ENCODE measurements around the gene SORCS3. TPM values are rescaled to one million over a fixed set of nuclear protein-coding genes. Genes with fewer than 3 reads are reported as not detected.

Gene SORCS3
- total and polyA plus RNA-seq, 2 of the 4 experiments (the other 2 are of a cell fraction): not detected

- dilution Hi-C loops (cut with HindIII; ENCODE audit: low sequenced_read_pairs, unreplicated experiment): no loop called here
These were observed 284.3 kb downstream of the SORCS3 start for GRCh38 chr10:104925232-104925851.

More at GRCh38 chr10:104925232-104925851, 284.3 kb downstream of the SORCS3 start:
- no CpG with 5 or more reads among the region's 3 CpGs for WGBS, 2 experiments (ENCODE audit: extremely low coverage in 2 of 2, insufficient read length in 1 of 2)
- no peak overlapping the region for H3K56ac ChIP-seq (ENCODE audit: extremely low read depth, insufficient read depth, low read length)
- H2BK20ac ChIP-seq (ENCODE audit: low read depth, low read length): no peak overlapping the region
- no peak overlapping the region for H3K14ac ChIP-seq (replicated peaks; ENCODE audit: low read depth, low read length)
- no peak overlapping the region for H2BK15ac ChIP-seq (ENCODE audit: low read depth, low read length)
- no peak overlapping the region for H2AFZ ChIP-seq (replicated peaks; ENCODE audit: low read length, poor library complexity)
- H3K9ac ChIP-seq (ENCODE audit: low read depth, low read length): no peak overlapping the region
- H3K36me3 ChIP-seq (ENCODE audit: control insufficient read depth, insufficient read depth, low read length): no peaks in the 10 kb centered on the region
- H4K5ac ChIP-seq (ENCODE audit: low read depth, low read length): no peak overlapping the region
- H3K4me2 ChIP-seq (ENCODE audit: low read depth, low read length): no peak overlapping the region
- no peak overlapping the region for H2BK120ac ChIP-seq (ENCODE audit: low read depth, low read length)
- H3K27me3 ChIP-seq (ENCODE audit: control insufficient read depth, insufficient read depth, low read length): no peaks in the 10 kb centered on the region
- H3K4me1 ChIP-seq (ENCODE audit: control insufficient read depth, insufficient read depth, low read length): no peaks in the 10 kb centered on the region
- no peaks in the 10 kb centered on the region for H3K79me1 ChIP-seq (ENCODE audit: low read depth in 1 of 2, low read length in 2 of 2)
- no peak overlapping the region for H2AK9ac ChIP-seq (replicated peaks; ENCODE audit: low read depth, low read length, poor library complexity)
- intact Hi-C loops (cut with micrococcal nuclease) (no loop called here), in situ Hi-C loops (cut with MboI; ENCODE audit: low sequenced_read_pairs) (no loop called here)
- no peaks in the 10 kb centered on the region for H4K20me1 ChIP-seq (ENCODE audit: insufficient read depth, low read length)
- no peak overlapping the region for H4K8ac ChIP-seq (ENCODE audit: low read depth in 2 of 2, low read length in 2 of 2)
- BruUV-seq (replicated peaks): no TSS peak
- no peak overlapping the region for H2BK5ac ChIP-seq (ENCODE audit: low read depth, low read length, poor library complexity, severe bottlenecking)
- DNase-seq (no peak), ATAC-seq (ENCODE audit: low read depth) (no peak)
- TF ChIP-seq CTCF (conservative IDR thresholded peaks at IDR 0.05; ENCODE audit: low read depth, low read length) (0 out of 2 replicates have a peak, but pooled peaks have one; percentile 13), RAD21 (IDR thresholded peaks at IDR 0.05; ENCODE audit: low read length) (no peak)
- H3K18ac ChIP-seq (ENCODE audit: low read depth, low read length): no peak overlapping the region
- POLR2A ChIA-PET (ENCODE audit: unreplicated experiment): no interaction called here
- H3K9me3 ChIP-seq (ENCODE audit: control insufficient read depth, insufficient read depth, low read length): peaks cover 19% of the 10 kb centered on the region
- H3K27ac ChIP-seq (ENCODE audit: insufficient read depth, low read length): no peak overlapping the region
- no peak overlapping the region for H2AK5ac ChIP-seq (ENCODE audit: low read depth, low read length)
- H4K91ac ChIP-seq (ENCODE audit: insufficient read depth, low read depth, low read length): no peak overlapping the region
- no peak overlapping the region for H3K4me3 ChIP-seq (ENCODE audit: insufficient read depth, low read depth, low read length)
- CTCF ChIA-PET: no interaction called here
- H3K23ac ChIP-seq (ENCODE audit: low read depth, low read length): no peak overlapping the region
- no peaks in the 10 kb centered on the region for H3K9me1 ChIP-seq (ENCODE audit: insufficient read depth, low read length)
- H3K4ac ChIP-seq (ENCODE audit: low read depth, low read length): no peak overlapping the region

Measured in IMR-90 (cell line).